MM.1S (cell line): ENCODE measurements around the gene ANKIB1.

Source experiments
- EZH2 ChIP-seq: fragments of 300-600 bp; sonication (generic); optimal IDR thresholded peaks from 2 replicates; pipeline ENCODE3; 2017; ENCODE audit warnings: low read depth, mild to moderate bottlenecking, antibody characterized with exemption, low read length, mixed read lengths
- TF ChIP-seq, protein P1 (sequence below): fragments of 300-600 bp; sonication (generic); IDR thresholded peaks from 2 replicates; pipeline ENCODE4 v1.5.1; 2016; ENCODE audit warnings: antibody characterized with exemption, low read length, mixed read lengths

DNA sequence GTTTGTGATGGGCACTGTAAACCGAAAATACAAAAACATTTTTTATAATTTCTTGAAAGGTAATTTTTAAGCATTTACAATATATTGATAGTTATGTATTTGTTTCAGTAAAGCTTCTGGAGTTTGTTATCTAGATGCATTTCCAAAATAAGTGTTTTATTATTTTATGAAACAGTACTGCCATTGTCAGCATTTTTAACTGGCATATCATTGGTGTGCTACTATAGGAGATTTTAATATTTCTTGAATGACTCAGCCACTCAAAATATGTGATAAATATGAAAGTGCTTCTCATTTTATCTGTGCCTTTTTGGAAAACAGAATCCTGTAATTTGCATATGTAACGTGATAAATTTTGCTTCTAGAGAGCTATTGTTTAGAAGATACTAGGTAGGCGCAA lies 97.9 kb downstream of the ANKIB1 start:
- TF ChIP-seq, protein P1, sequence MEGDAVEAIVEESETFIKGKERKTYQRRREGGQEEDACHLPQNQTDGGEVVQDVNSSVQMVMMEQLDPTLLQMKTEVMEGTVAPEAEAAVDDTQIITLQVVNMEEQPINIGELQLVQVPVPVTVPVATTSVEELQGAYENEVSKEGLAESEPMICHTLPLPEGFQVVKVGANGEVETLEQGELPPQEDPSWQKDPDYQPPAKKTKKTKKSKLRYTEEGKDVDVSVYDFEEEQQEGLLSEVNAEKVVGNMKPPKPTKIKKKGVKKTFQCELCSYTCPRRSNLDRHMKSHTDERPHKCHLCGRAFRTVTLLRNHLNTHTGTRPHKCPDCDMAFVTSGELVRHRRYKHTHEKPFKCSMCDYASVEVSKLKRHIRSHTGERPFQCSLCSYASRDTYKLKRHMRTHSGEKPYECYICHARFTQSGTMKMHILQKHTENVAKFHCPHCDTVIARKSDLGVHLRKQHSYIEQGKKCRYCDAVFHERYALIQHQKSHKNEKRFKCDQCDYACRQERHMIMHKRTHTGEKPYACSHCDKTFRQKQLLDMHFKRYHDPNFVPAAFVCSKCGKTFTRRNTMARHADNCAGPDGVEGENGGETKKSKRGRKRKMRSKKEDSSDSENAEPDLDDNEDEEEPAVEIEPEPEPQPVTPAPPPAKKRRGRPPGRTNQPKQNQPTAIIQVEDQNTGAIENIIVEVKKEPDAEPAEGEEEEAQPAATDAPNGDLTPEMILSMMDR, result no peak
- TF ChIP-seq EZH2, result no peak
